Measurements from ENCODE around the gene PLEKHG4B. TPM values are rescaled to one million over a fixed set of nuclear protein-coding genes. Genes with fewer than 3 reads are reported as not detected.
"Not testable (repeated sequence)": the region's sequence is repeated elsewhere in the genome, so short reads cannot be mapped to it uniquely, and the experiment has no call there.

PLEKHG4B gene
- total RNA-seq, 1 experiment from 2014 or later: 51.4 TPM

DNA sequence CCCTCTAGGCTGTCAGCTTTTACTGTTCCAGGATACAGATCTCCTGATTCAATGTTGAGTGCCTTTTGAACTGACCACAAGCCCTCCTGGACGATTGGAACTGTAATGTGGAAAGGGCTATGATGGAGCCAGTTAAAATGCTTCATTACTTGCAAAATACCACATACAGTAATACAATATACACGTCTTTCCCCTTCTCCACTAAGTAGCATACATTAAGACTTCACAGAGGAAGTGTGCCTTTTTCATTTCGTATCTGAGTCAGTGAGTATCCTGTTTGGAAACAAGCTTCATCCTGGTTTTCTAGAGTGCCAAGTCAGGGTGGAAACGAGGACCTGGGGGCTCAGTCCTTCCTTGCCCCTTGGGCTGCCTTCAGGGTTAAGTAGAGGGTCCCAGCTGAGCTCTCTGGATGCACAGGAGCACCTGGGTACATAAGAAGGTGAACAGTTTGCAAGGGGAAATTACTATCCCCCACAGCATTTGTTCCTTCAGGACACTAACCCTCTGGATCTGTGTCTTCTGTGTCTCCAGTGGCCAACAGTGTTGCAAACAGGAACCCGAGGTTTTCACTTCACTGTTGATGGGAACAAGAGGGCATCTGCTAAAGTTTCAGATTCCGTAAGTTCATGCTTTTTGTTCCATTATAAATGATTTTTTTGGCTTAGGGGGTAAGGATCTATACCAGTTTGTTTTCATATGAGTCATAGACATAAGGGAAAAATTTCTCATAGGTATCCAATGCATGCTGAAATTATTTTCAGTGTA is 131.2 kb downstream of the PLEKHG4B start:
- H3K4me3 Mint-ChIP-seq; H3K9me3 Mint-ChIP-seq; CTCF ChIA-PET; H3K27ac Mint-ChIP-seq; ATAC-seq; POLR2A ChIA-PET; DNase-seq (ENCODE audit: low spot score); H3K27me3 Mint-ChIP-seq (ENCODE audit: low read depth): not testable (repeated sequence)
- Mint-ChIP-seq H3K36me3 (peaks cover 41% of the 10 kb centered on the region), H3K4me1 (peaks cover 29% of the 10 kb centered on the region)

DNA sequence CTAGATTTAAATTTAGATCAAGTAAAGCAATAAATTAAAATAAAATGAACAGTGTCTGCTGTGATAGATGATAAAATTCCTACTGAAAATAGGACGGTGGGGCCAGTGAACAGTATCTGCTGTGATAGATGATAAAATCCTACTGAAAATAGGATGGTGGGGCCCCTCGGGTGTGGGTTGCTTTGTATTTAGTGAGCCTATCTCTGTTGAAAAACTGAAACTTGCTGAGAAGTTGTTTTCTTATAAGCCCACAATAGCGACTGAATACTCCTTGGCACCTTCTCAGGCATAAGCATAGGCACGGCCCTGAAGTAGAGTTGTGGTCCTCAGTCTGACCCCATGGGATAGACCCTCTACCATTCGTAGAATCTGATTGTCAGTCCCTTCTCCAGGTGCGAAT is 131.8 kb downstream of the PLEKHG4B start:
- ChIA-PET CTCF (no interaction called here), POLR2A (no interaction called here)
- no peaks in the 10 kb centered on the region for H3K27me3 Mint-ChIP-seq (ENCODE audit: low read depth)
- H3K36me3 Mint-ChIP-seq: peaks cover 45% of the 10 kb centered on the region
- ATAC-seq (no peak), DNase-seq (ENCODE audit: low spot score) (no peak)
- H3K4me1 Mint-ChIP-seq: peaks cover 29% of the 10 kb centered on the region
- no peak for TF ChIP-seq ERG (CRISPR knock-in tag; IDR thresholded peaks at IDR 0.05)
- no peak for TF ChIP-seq ARID4B (CRISPR knock-in tag; IDR thresholded peaks at IDR 0.05; ENCODE audit: borderline replicate concordance)
- TF ChIP-seq, protein P1, sequence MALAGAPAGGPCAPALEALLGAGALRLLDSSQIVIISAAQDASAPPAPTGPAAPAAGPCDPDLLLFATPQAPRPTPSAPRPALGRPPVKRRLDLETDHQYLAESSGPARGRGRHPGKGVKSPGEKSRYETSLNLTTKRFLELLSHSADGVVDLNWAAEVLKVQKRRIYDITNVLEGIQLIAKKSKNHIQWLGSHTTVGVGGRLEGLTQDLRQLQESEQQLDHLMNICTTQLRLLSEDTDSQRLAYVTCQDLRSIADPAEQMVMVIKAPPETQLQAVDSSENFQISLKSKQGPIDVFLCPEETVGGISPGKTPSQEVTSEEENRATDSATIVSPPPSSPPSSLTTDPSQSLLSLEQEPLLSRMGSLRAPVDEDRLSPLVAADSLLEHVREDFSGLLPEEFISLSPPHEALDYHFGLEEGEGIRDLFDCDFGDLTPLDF (CRISPR knock-in tag; IDR thresholded peaks at IDR 0.05): no peak
- TF ChIP-seq, protein P2, sequence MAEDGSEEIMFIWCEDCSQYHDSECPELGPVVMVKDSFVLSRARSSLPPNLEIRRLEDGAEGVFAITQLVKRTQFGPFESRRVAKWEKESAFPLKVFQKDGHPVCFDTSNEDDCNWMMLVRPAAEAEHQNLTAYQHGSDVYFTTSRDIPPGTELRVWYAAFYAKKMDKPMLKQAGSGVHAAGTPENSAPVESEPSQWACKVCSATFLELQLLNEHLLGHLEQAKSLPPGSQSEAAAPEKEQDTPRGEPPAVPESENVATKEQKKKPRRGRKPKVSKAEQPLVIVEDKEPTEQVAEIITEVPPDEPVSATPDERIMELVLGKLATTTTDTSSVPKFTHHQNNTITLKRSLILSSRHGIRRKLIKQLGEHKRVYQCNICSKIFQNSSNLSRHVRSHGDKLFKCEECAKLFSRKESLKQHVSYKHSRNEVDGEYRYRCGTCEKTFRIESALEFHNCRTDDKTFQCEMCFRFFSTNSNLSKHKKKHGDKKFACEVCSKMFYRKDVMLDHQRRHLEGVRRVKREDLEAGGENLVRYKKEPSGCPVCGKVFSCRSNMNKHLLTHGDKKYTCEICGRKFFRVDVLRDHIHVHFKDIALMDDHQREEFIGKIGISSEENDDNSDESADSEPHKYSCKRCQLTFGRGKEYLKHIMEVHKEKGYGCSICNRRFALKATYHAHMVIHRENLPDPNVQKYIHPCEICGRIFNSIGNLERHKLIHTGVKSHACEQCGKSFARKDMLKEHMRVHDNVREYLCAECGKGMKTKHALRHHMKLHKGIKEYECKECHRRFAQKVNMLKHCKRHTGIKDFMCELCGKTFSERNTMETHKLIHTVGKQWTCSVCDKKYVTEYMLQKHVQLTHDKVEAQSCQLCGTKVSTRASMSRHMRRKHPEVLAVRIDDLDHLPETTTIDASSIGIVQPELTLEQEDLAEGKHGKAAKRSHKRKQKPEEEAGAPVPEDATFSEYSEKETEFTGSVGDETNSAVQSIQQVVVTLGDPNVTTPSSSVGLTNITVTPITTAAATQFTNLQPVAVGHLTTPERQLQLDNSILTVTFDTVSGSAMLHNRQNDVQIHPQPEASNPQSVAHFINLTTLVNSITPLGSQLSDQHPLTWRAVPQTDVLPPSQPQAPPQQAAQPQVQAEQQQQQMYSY (CRISPR knock-in tag; IDR thresholded peaks at IDR 0.05): no peak
- TF ChIP-seq, protein P3, sequence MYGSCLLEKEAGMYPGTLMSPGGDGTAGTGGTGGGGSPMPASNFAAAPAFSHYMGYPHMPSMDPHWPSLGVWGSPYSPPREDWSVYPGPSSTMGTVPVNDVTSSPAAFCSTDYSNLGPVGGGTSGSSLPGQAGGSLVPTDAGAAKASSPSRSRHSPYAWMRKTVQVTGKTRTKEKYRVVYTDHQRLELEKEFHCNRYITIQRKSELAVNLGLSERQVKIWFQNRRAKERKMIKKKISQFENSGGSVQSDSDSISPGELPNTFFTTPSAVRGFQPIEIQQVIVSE (CRISPR knock-in tag; IDR thresholded peaks at IDR 0.05; ENCODE audit: borderline replicate concordance): no peak
- H3K27ac Mint-ChIP-seq: no peak overlapping the region
- no peak overlapping the region for H3K4me3 Mint-ChIP-seq
- no peaks in the 10 kb centered on the region for H3K9me3 Mint-ChIP-seq

- Mint-ChIP-seq H3K4me3 (no peak overlapping the region), H3K27me3 (ENCODE audit: low read depth) (no peaks in the 10 kb centered on the region), H3K36me3 (peaks cover 53% of the 10 kb centered on the region), H3K27ac (no peak overlapping the region), H3K9me3 (no peaks in the 10 kb centered on the region), H3K4me1 (peaks cover 18% of the 10 kb centered on the region)
- POLR2A ChIA-PET: no interaction called here
- no peak for DNase-seq (ENCODE audit: low spot score)
- no peak for ATAC-seq
- CTCF ChIA-PET: no interaction called here
- TF ChIP-seq ZNF281 (CRISPR knock-in tag; IDR thresholded peaks at IDR 0.05) (no peak), ZNF121 (CRISPR knock-in tag; IDR thresholded peaks at IDR 0.05) (no peak), MYBL2 (CRISPR knock-in tag; IDR thresholded peaks at IDR 0.05) (no peak), IRF2 (CRISPR knock-in tag; IDR thresholded peaks at IDR 0.05; ENCODE audit: borderline replicate concordance, low read depth) (no peak), NFE2L1 (CRISPR knock-in tag; IDR thresholded peaks at IDR 0.05) (no peak), CBFB (CRISPR knock-in tag; IDR thresholded peaks at IDR 0.05; ENCODE audit: low read depth) (no peak), CTCF (IDR thresholded peaks at IDR 0.05) (no peak)
Measured at GRCh38 chr5:225334-225733, 133.4 kb downstream of the PLEKHG4B start.

Data from WTC11 (cell line).